Large intestine (tissue), 3 donors: ENCODE results near the gene CSGALNACT2. TPM values are rescaled to one million over a fixed set of nuclear protein-coding genes. Genes with fewer than 3 reads are reported as not detected.

Source experiments
- DNase-seq, 2 donors: peaks; one replicate each; pipeline versions ENCODE4 v3.0.0 to v3.0.0-alpha.2; 2013
- H3K27ac ChIP-seq: one replicate; pipeline ENCODE4 v1.5.1; 2013; ENCODE audit warnings: low read length
- H3K27me3 ChIP-seq: 2 replicates; pipeline ENCODE4 v1.6.1; 2013; ENCODE audit warnings: low read length; ENCODE audit not compliant: control insufficient read depth, insufficient read depth
- H3K36me3 ChIP-seq: 2 replicates; pipeline ENCODE4 v1.6.1; 2013; ENCODE audit warnings: low read length; ENCODE audit not compliant: control insufficient read depth, insufficient read depth
- H3K4me1 ChIP-seq: one replicate; pipeline ENCODE4 v1.6.1; 2013; ENCODE audit warnings: low read length; ENCODE audit not compliant: control insufficient read depth, insufficient read depth
- H3K4me3 ChIP-seq: one replicate; pipeline ENCODE4 v1.5.1; 2013; ENCODE audit warnings: low read length
- H3K9me3 ChIP-seq: one replicate; pipeline ENCODE4 v1.6.1; 2013; ENCODE audit warnings: mild to moderate bottlenecking, low read depth, low read length, moderate library complexity; ENCODE audit not compliant: control insufficient read depth
- WGBS: methylation state at CpG from one replicate; pipeline ENCODE4 v1.1.5; 2013; ENCODE audit warnings: low lambda C conversion rate; ENCODE audit not compliant: insufficient coverage; 5-methylcytosine and 5-hydroxymethylcytosine counted together
- polyA plus RNA-seq: library from polyadenylated mRNA; unstranded; fragments of 120-200 nt; gene quantifications from one replicate; pipeline ENCODE4 v1.2.1, GENCODE V29; 2013

CSGALNACT2 gene
- polyA plus RNA-seq, 1 donor = 18.2 TPM

- H3K9me3 ChIP-seq = peaks cover 3% of the 10 kb centered on the region
- no CpG with 5 or more reads among the region's 19 CpGs for WGBS
- H3K4me1 ChIP-seq = peaks cover 10% of the 10 kb centered on the region
- DNase-seq = no peak
- H3K4me3 ChIP-seq = no peak overlapping the region
- no peak overlapping the region for H3K27ac ChIP-seq
- H3K27me3 ChIP-seq = no peaks in the 10 kb centered on the region
- H3K36me3 ChIP-seq = no peaks in the 10 kb centered on the region
These were observed 19.4 kb upstream of the CSGALNACT2 start for GRCh38 chr10:43118631-43119415.

- DNase-seq = no peak
These were observed 18.7 kb upstream of the CSGALNACT2 start for GRCh38 chr10:43119416-43120115.

DNA sequence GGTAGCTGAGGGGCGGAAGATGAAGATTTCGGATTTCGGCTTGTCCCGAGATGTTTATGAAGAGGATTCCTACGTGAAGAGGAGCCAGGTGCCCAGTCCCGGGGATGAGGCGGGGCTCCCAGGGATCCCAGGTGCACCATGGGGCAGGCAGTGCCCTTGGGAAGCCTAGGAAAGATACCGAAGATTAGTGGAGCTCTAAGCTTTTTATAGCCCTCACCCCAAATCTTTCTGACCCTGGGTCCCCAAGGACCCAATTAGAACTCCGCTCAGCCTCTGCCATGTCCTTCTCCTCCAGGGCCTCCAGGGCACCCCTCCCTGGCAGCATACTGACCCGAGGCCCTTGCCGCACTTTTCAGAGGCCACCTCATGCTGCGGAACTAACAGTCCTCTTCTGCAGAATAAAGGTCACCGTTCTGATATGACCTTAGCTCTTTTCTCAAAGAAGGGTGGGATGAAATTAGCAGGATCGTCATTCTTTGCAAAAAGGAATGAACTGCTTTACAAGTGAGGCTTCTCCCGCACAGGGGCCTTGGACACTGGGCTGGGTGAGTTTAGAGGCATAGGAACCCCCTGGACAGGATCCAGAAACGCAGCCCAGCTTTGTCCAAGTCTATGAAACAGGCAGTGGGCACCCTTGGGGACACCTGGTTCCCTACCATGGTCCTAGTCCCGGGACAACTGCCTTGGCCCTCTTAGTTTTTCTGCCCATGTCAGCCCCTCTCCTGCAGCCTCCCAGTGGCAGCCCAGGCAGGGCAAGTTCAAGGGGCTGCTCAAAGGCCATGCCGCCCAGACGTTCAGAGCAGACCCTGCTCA is 17.9 kb upstream of the CSGALNACT2 start:
- Histone ChIP-seq H3K9me3 (no peaks in the 10 kb centered on the region), H3K4me1 (no peaks in the 10 kb centered on the region), H3K4me3 (no peak overlapping the region), H3K27me3 (no peaks in the 10 kb centered on the region), H3K27ac (no peak overlapping the region), H3K36me3 (no peaks in the 10 kb centered on the region)
- no CpG with 5 or more reads among the region's 19 CpGs for WGBS
- no peak for DNase-seq

More at GRCh38 chr10:43119416-43120115, 18.7 kb upstream of the CSGALNACT2 start:
- Histone ChIP-seq H3K27ac (no peak overlapping the region), H3K36me3 (no peaks in the 10 kb centered on the region), H3K9me3 (no peaks in the 10 kb centered on the region), H3K27me3 (no peaks in the 10 kb centered on the region), H3K4me1 (peaks cover 3% of the 10 kb centered on the region), H3K4me3 (no peak overlapping the region)
- no CpG with 5 or more reads among the region's 31 CpGs for WGBS

- Histone ChIP-seq H3K4me3 (no peak overlapping the region), H3K4me1 (no peaks in the 10 kb centered on the region), H3K9me3 (no peaks in the 10 kb centered on the region), H3K27me3 (no peaks in the 10 kb centered on the region), H3K36me3 (no peaks in the 10 kb centered on the region), H3K27ac (no peak overlapping the region)
- no peak for DNase-seq
- WGBS = no CpG with 5 or more reads among the region's 3 CpGs
These were observed 17.3 kb upstream of the CSGALNACT2 start for GRCh38 chr10:43120929-43121314.

- no peak for DNase-seq
- no peaks in the 10 kb centered on the region for H3K4me1 ChIP-seq
- WGBS = no CpG with 5 or more reads among the region's 1 CpG
- no peaks in the 10 kb centered on the region for H3K27me3 ChIP-seq
- H3K9me3 ChIP-seq = no peaks in the 10 kb centered on the region
- H3K4me3 ChIP-seq = no peak overlapping the region
- H3K27ac ChIP-seq = no peak overlapping the region
- no peaks in the 10 kb centered on the region for H3K36me3 ChIP-seq
These were observed 16.8 kb upstream of the CSGALNACT2 start for GRCh38 chr10:43121444-43121843.

DNA sequence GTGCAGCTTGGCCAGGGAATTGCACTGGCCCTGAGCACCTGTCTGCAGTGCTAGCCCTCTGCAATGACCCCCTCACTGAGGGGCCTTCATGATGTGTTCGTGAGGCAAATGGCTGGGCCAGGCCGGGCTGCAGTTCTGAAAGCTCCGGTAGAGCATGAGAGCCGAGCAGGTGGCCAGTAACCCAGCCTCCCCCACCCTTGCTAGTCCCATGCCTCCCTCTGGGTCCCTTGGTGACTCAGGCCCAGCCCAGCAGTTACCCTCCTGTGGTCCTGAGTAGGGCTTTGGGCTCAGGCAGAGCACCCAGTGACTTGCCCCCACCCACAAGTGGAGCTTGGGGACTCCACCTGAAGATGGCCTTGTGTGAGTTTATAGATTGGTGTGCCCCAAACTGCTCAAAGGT is 16.1 kb upstream of the CSGALNACT2 start:
- WGBS = no CpG with 5 or more reads among the region's 4 CpGs
- no peaks in the 10 kb centered on the region for H3K9me3 ChIP-seq
- no peaks in the 10 kb centered on the region for H3K27me3 ChIP-seq
- H3K4me3 ChIP-seq = no peak overlapping the region
- H3K27ac ChIP-seq = no peak overlapping the region
- no peaks in the 10 kb centered on the region for H3K36me3 ChIP-seq
- no peaks in the 10 kb centered on the region for H3K4me1 ChIP-seq
- no peak for DNase-seq

DNA sequence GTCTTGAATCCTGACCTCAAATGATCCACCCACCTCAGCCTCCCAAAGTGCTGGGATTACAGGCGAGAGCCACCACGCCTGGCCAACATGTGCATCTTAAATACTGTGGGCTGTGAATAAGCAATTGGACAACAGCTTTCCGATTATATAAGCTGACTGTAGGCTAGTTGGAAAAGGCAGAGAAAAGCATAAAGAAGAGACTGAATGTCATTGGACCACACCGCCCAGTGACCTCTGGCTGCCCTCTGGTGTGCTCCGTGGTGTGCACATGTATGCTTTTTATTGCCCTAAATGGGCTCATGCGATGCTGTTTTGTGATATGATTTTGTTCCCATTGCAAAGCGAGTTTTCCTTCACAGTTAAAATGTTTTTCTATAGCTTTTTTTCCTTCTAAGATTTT is 15.4 kb upstream of the CSGALNACT2 start:
- no peak overlapping the region for H3K4me3 ChIP-seq
- no peak overlapping the region for H3K27ac ChIP-seq
- H3K36me3 ChIP-seq = no peaks in the 10 kb centered on the region
- no peak for DNase-seq
- 46% methylated on average over 3 of the region's 7 CpGs for WGBS
- no peaks in the 10 kb centered on the region for H3K27me3 ChIP-seq
- H3K9me3 ChIP-seq = no peaks in the 10 kb centered on the region
- H3K4me1 ChIP-seq = no peaks in the 10 kb centered on the region

GRCh38 chr10:43123361-43124093 is 14.7 kb upstream of the CSGALNACT2 start:
- H3K27ac ChIP-seq = no peak overlapping the region
- no CpG with 5 or more reads among the region's 9 CpGs for WGBS
- H3K4me3 ChIP-seq = no peak overlapping the region
- H3K4me1 ChIP-seq = no peaks in the 10 kb centered on the region
- no peaks in the 10 kb centered on the region for H3K27me3 ChIP-seq
- H3K9me3 ChIP-seq = no peaks in the 10 kb centered on the region
- no peak for DNase-seq
- no peaks in the 10 kb centered on the region for H3K36me3 ChIP-seq

DNA sequence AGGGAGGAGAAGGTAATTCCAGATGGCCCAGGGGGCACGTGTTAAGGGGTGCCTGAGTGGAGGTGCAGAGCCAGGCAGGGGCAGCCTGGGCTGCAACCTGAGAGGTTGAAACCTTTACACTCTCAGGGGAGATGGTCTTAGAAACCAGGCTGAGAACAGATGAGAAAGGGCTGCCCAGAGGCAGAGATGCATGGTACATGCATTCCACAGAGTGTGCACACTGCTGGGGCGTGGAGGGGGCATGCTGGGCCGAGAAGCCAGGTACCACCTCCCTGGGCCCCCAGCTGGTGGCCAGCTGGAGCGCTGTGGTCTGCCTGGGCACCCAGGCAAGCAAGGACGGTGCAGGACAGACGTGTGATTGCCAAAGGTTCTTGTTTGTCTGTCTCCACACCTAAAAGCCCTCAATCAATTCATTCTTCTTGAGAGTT is 14.1 kb upstream of the CSGALNACT2 start:
- Histone ChIP-seq H3K4me1 (no peaks in the 10 kb centered on the region), H3K9me3 (no peaks in the 10 kb centered on the region), H3K4me3 (no peak overlapping the region), H3K27ac (no peak overlapping the region), H3K36me3 (no peaks in the 10 kb centered on the region), H3K27me3 (no peaks in the 10 kb centered on the region)
- no peak for DNase-seq
- no CpG with 5 or more reads among the region's 6 CpGs for WGBS
